ENCODE measurements around the gene ANO7.

Gene ANO7

GRCh38 chr2:241159116-241159515 is 29.4 kb upstream of the ANO7 start:
- no peak for DNase-seq

GRCh38 chr2:241160318-241160717 is 28.2 kb upstream of the ANO7 start:
- DNase-seq: no peak

GRCh38 chr2:241161646-241162281 is 26.7 kb upstream of the ANO7 start:
- no peak for DNase-seq

GRCh38 chr2:241163601-241164118 is 24.8 kb upstream of the ANO7 start:
- DNase-seq: no peak

GRCh38 chr2:241168366-241168765 is 20.1 kb upstream of the ANO7 start:
- no peak for DNase-seq

DNA sequence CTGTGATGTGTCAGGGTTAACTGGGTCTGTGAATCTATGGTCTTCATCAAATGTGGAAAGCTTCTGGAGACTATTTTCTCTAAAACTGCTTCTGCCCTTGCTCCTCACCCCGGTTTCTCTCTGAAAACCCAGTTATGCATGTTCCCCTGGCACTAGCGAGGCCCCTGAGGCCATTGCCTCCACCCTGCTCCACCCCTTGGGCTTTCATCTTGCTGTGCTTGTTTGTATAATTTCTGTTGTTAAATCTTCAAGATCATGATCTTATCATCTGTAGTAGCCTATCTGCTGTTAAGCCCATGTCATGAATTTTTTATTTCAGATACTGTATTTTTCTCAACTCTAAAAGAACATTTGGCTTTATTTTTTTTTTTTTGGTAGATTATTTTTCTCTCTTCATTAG is 14.9 kb upstream of the ANO7 start:
- no peak for DNase-seq

DNA sequence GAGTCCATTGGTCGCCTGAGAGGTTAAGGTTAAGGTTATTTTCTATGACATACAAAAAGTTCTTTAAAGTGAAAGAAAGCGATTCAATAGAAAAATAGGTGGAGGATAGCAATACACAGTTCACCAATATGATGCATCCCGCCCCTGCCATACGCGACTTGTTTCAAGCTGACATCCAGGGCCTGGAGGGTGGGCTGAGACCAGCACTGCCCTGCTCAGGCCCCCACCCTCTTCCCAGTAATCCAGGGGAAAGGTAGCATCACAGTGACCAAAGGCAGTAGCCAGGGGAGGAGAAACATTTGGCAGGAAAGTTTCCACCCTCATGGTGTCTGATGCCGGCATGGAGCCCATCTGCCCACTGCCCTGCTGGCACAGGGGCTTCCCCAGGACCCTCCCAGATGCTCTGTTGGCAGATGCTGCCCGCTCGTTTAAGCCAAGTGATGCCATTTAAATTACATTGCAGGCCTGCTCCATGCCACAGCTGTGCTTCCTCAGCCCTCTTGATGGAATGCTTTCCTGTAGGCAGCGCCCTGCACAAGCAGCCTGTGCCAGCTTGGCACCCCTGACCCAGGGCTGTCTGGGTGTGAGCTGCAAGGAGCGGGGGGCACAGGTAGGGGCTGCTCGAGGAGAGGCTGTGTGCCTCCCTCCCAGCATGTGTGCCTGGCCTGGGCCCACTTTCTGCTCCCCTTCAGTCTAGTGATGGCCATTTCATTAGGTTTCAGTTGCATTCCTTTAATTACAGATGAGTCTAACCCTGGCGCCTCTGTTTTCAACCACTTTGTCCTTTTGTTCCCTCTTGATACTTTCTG is 10.7 kb upstream of the ANO7 start:
- DNase-seq: no peak

DNA sequence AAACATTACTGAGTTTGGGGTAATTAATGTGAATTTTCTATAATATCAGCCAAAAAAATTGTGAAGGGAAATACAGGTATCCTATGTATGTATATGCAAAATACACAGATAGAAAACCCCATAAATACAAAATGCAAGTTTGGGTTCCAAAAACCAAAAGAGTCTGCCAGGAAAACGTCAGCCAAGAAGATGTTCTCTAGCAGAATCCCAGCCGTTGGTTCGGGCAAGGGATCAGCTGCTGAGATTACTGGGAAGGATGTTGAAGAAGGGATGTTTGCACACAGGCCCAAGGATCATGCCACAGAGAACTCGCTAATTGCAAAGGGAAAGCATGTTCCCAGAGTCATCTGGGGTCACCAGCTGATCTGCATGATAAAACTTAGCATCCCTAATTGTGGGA is 9.5 kb upstream of the ANO7 start:
- DNase-seq: no peak

- DNase-seq: no peak
Observed at GRCh38 chr2:241179899-241180298, 8.6 kb upstream of the ANO7 start.

- DNase-seq: no peak
Observed at GRCh38 chr2:241180495-241180894, 8.0 kb upstream of the ANO7 start.

DNA sequence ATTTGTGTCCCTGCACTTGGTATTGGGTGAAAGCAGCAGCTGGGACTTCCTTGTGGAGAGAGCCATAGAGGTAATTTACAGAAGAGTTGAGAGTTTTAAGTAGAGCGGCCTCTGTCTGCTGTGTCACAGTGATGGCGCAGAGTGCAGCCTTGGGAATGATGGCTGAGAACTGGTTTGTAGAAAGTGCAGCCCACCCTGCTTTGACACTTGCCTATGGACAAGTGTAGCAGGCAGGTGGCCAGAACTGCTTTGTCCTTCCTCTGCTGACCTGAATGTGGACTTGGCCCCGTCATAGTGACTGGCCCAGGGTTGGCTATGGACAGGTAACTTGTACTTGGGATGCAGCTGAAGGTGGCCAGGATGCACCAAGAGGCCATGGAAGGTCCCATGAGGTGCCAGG is 6.4 kb upstream of the ANO7 start:
- no peak for DNase-seq

- no peak for DNase-seq
Observed at GRCh38 chr2:241182531-241183133, 5.8 kb upstream of the ANO7 start.

GRCh38 chr2:241183221-241183620 is 5.3 kb upstream of the ANO7 start:
- DNase-seq: no peak

GRCh38 chr2:241184901-241185300 is 3.6 kb upstream of the ANO7 start:
- no peak for DNase-seq

- DNase-seq: no peak
Observed at GRCh38 chr2:241185961-241186360, 2.5 kb upstream of the ANO7 start.

DNA sequence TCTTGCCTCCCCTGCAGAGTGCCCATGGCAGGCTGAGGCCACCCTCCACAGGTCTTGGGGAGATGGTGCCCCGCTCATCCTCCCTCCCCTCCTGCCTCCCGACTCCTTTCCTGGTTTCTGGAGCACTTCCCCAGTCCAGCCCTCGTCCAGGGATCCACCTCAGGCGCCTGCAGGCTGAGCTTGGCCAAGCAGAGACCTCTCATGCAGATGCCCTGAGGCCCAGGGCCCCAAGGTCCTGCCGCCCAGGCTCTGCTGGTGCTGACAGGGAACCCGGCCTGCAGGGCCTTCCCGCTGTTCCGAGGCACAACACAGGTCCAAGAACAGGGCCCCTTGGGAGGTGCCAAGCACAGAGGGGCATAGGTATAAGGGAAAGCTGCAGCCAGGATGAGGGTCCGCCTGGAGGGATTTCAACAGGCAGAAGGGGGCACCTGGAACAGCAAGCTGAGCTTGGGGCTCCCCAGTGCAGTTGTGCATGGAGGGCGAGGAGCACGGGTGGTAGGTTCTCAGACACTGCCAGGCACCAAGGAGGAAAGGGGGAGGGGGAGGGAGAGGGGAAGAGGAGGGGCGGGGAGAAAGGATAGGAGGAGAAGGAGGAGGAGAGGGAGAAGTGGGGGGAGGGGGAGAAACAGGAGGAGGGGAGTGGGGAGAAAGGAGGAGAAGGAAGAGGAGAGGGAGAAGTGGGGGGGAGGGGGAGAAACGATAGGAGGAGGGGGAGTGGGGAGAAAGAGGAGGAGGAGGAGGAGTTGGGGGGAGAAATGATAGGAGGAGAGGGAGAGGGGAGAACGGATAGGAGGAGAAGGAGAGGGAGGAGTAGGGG is 1.2 kb upstream of the ANO7 start:
- DNase-seq: no peak

DNA sequence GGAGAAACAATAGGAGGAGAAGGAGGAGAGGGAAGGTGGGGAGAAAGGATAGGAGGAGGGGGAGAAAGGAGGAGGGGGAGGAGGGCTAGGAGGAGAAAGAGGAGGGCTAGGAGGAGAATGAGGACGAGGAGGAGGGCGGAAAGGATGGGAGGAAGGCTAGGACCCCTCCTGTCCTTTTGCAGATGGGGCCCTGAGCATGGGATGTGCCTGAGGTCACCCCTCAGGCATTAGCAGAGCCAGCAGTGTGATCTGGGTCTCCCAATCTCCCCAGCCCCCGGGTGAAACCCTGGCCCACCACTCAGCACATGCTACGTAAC is 601 bp upstream of the ANO7 start:
- no peak for DNase-seq

- DNase-seq: no peak
Observed at GRCh38 chr2:241189093-241189855, 797 bp downstream of the ANO7 start.

DNA sequence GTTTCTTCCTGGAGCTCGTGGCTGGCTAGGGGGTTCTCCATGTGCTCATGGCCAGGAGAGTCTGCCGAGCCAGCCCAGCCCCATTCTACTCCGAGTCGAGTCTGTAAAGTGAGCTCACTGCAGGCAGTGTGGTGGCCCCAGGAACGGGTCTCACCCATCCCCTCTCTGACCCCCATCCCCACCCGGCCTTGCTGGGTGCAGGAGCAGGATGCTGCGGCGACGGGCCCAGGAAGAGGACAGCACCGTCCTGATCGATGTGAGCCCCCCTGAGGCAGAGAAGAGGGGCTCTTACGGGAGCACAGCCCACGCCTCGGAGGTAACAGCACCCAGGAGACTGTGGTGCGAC is 1.4 kb downstream of the ANO7 start:
- DNase-seq: no peak

DNA sequence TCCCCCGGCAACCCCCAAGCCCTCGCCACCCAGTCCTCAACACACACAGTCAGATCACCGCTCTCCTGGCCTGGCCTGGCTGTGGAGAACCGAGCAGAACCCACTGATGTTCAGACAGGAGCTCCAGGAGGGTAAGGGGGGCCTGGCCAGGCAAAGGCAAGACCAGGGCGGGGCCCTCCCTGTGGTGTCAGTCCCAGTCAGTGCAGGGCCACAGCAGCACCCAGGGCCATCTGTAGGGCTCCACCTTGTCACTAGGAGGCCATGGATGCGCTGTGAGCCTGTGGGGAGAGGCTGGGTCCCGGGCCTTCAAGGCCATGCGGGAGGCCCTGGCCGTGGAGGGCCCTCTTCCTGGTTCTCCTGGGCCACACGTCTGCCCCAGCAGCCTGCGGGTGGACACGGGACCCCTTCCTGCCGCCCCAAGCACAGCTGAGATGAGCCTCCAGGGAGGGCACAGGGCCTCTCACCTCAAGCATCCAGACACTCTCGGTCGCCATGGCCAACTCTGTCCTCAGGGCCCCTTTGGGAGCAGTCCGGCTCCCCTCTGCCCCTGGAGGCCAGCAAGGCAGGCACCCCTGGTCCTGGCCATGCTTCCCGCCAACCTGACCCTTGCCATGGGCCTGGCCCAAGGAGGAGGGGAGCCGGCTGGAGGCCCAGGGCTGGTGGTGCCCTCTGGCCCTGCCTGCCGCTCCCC is 2.0 kb downstream of the ANO7 start:
- no peak for DNase-seq

DNA sequence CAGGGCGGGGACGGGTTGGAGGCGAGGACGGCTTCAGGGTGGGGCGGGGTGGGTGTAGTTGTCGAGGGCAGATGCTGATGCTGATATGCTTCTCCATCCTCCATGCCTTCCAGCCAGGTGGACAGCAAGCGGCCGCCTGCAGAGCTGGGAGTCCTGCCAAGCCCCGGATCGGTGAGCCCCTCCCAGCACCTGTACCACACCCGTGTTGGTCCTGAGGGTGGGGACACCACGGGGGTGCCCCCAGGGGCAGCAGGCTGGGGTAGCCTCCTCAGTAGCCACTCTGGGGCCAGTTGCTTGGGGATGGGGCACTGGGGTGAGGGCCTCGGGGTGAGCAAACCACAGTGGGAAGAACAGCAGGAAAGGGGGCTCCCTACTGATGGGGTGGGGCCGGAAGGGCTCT is 2.6 kb downstream of the ANO7 start:
- no peak for DNase-seq

DNA sequence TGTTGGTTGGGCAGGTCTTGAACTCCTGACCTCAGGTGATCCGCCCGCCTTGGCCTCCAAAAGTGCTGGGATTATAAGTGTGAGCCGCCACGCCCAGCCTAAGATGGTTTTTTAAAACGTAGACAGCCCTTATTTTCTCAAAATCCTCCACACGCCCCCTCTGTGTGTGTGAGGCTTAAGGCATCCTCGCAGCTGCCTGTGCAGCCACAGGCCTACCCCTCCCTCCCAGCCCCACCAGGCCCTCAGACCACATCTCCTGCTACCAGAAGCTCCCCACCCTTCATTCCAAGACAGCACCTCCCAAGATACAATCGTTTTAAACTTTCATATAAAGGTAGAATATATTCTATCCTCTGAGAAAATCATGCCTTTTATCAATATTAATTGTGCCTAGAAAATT is 4.8 kb downstream of the ANO7 start:
- DNase-seq: no peak
